ENCODE results near the gene ACAP2. TPM values are rescaled to one million over a fixed set of nuclear protein-coding genes. Genes with fewer than 3 reads are reported as not detected.

Gene ACAP2
- total RNA-seq, 4 donors from 2014 or later = 53.5 to 69.8 (median 62.5) TPM

GRCh38 chr3:195224980-195225580 lies 217.7 kb downstream of the ACAP2 start:
- Histone ChIP-seq H3K36me3 (peaks cover 0 to 26% (median 0%) of the 10 kb centered on the region in 3 donors), H3K4me3 (no peak overlapping the region), H3K27me3 (no peaks in the 10 kb centered on the region), H3K27ac (peak overlapping the region in 2 of 4 donors; percentile 71 to 80), H3K4me1 (peaks cover 0 to 37% (median 11%) of the 10 kb centered on the region in 4 donors), H3K9me3 (no peaks in the 10 kb centered on the region)
- WGBS, 2 donors = 100% methylated on average over 3 of the region's 3 CpGs
- TF ChIP-seq CTCF (IDR thresholded peaks at IDR 0.05) (no peak), POLR2A (IDR thresholded peaks at IDR 0.05) (no peak), EP300 (IDR thresholded peaks at IDR 0.05) (no peak)
- no peak for DNase-seq (ENCODE audit: low spot score in 2 of 2)

Small RNAs within 50 kb of the gene (small RNA-seq; reads per million reads assigned to genes)
- not detected for gene RF00019

Other genes with a start within 250 kb of the ACAP2 start
- gene XXYLT1, start 171.9 kb downstream of the ACAP2 start, total RNA-seq = 10 to 100 TPM in 3 of 4 donors, 1 to 10 TPM in 1; 9.6 to 17.7 (median 13.2) TPM
- gene PPP1R2, start 100.3 kb upstream of the ACAP2 start, total RNA-seq = 10 to 100 TPM; 66.6 to 98.1 (median 87.4) TPM
- gene APOD, start 140.9 kb upstream of the ACAP2 start, total RNA-seq = 1,000 to 10,000 TPM; 1,911 to 7,779 (median 5,257) TPM

Measured in tibial nerve (tissue), 4 donors.